CD4-positive, alpha-beta T cell treated with Interleukin-6 for 4 hours (primary cell): ENCODE measurements around the gene OGDHL.
"Not testable (repeated sequence)": the region's sequence is repeated elsewhere in the genome, so short reads cannot be mapped to it uniquely, and the experiment has no call there.

Experiments
- DNase-seq: peaks from one replicate; pipeline ENCODE4 v3.0.0-alpha.2; 2020; ENCODE audit warnings: mixed read lengths

OGDHL gene

DNA sequence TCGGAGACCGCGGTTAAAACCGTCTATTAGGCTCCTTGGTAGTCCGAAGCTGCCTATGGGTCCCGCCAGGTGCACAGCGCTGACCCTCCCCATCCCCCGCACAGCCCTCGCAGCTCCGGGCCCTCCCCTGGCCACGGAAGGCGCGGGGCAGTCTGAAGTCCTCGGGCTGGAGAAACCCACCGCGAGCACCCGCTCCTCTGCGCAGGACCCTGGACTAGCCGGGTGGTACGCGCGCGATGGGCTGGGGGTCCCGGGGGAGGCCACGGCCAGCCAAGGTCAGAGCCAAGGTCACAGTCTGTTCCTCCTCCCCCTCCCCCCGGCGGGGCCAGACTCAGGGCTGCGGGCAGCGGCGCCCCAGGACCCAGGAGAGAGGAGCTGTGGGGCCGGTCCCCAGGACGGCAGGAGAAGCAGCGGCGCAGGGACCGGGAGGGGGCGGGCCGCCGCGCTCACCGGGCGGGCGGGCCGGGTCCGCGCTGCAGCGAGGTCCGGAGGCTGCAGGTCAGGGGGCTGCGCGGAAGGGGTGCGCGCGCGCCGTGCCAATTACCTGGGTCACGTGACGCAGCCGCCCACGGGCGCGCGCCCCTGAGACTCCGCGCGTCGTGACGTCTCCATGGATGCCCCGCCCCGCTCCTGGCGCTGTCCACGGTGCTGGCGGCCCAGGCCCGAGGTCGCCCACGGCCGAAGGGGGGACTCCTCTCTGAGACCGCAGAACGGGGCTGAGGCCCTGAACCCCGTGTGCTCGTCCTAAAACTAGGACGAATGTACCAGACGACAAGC is at the start of gene OGDHL:
OGDHL (minus strand) TSS at position 535 of the 777 bp plus-strand sequence. CDS start 3,731 bp downstream, outside the sequence.
- DNase-seq: no peak

DNA sequence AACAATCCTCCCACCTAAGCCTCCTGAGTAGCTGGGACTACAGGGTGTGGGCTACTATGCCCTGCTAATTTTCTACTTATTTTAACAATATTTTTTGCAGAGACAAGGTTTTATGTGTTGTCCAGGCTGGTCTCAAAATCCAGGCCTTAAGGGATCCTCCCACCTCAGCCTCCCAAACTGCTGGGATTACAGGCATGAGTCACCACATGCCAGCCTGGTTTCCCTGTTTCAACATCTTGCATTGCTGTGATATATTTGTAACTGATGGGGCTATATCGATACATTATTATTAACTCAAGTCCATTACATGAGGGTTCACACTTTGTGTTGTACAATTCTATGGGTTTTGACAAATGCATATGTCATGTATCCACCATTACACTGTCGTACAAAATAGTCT is 41.9 kb upstream of the OGDHL start:
- no peak for DNase-seq

DNA sequence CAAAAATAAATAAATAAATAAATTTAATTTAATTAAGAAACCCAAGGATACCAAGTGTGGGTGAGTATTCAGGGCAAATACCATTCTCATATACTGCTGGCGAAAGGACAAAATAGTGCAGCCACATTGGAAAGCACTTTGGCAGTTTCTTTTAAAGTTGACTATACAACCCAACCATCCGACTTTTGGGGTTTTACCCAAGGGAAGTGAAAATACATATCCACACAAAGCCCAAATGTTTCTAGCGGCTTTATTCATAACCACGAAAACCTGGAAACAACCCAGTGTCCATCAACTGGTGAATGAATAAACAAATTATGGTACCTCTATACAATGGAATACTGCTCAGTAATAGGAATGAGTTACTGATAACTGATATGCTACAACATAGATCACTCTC is 36.2 kb upstream of the OGDHL start:
- no peak for DNase-seq

DNA sequence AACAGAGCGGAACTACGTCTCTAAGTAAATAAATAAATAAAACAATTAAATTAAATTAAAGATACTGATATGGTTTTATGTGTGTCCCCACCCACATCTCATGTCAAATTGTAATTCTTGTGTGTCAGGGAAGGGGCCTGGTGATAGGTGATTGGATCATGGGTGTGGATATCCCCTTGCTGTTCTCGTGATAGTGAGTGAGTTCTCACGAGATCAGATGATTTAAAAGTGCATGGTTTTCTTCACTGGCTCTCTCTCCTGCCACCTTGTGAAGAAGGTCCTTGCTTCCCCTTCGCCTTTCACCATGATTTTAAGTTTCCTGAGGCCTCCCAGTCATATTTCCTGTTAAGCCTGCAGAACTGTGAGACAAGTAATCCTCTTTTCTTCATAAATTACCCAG is 29.0 kb upstream of the OGDHL start:
- no peak for DNase-seq

DNA sequence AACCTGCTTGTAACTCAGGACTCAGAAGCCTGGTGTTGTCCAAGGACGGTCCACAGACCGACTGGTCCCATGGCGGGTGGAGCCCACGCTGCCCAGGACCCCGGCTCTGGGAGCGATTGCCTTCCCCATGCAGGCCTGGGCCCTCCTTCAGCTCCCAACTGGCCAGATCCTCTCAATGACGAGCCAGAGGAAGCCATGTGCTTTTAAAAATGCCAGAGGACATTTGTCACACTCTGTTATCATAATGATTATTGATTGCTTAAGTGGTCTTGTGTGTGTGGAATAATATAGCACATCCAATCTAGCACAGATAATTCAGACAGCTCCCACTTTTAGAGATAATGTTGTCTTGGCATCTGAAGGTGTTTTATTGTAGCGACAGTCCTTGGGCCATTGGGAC is 22.6 kb upstream of the OGDHL start:
- no peak for DNase-seq

DNA sequence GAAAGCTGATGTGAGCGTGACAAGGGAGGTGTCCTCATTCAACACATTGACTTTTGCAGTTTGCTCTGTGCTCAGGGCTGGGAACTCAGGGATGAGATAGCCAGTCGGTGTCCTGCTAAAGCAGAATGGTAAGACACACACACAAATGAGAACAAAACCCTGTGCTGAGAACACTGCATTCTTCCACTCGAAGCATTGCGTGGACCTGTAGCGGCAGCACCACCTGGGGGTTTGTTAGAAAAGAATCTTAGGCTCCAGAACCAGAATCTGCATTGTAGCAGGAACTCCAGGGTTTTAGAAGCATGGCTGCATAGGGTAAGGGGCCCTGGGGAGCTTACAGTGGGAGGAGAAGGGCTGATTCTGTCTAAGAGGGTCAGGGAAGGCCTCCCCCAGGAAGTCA is 21.5 kb upstream of the OGDHL start:
- DNase-seq: no peak

DNA sequence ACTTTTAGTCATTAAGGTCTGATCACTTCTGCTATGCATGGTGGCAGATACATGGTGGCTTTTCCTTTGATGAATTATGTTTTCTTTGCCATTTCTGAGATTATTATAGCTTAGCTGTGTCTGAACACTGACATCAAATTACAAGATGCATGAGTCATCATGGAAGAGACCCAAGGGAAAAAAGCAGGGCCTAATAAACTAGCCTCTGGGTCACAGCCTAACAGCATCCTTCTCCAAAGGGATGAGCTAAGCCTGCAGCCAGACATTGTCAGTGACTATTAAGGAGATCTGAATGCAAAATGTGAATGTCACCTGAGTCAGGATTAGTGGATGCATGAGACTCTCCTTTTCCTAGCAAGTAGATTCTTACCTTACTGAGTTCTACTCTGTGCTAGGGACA is 19.1 kb upstream of the OGDHL start:
- no peak for DNase-seq

DNA sequence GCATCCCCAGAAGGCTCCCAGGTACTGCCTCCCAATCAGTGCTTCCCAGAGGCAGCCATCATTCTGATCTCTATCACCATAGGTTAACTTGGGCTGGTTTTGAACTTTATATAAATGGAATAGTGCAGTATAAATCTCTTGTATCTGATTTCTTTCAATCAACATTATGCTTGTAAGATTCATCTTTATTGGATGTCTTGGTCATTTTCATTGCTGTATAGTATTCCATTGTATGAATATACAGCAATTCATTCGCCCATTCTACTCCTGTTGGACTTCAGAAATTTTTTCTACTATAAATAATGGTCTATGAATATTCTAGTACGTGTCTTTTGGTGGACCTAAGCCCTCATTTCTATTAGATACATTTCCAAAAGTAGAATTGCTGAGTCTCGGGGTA is 16.1 kb upstream of the OGDHL start:
- DNase-seq: no peak

DNA sequence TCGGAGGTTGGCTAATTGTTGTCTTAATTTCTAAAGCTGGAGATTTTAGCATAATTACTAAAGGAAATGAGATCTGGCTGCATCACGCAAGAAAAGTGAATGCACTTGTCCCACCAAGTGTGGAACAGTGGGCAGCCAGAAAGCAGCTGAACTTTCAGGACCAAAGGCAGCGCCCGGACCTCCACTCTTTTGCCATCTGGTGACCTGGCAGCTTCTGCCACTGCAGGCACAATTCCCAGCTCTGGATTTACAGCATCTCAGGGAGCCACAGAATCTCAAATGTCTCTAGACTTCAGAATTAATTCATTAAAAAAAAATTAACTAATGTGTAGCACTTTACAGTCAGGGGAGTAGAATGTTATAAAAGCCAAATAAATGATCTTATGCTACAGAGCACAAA is 14.7 kb upstream of the OGDHL start:
- no peak for DNase-seq

DNA sequence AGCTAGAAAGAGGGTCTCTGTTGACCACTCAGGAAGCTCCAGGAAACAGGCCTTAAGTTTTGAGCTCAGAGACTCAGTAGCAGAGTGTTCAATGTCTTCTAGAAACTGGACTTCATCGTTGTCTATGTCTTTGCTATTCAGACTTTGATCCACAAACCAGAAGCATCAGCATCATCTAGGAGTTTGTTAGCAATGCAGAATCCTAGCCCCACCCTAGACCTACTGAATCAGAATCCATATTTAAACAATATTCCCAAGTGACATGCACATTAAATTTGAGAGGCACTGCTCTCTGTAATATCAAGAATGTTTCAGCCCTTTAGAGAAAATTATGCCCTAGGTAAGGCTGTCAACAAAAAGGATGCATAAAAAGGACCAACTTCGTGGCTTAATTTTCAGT is 12.9 kb upstream of the OGDHL start:
- no peak for DNase-seq

DNA sequence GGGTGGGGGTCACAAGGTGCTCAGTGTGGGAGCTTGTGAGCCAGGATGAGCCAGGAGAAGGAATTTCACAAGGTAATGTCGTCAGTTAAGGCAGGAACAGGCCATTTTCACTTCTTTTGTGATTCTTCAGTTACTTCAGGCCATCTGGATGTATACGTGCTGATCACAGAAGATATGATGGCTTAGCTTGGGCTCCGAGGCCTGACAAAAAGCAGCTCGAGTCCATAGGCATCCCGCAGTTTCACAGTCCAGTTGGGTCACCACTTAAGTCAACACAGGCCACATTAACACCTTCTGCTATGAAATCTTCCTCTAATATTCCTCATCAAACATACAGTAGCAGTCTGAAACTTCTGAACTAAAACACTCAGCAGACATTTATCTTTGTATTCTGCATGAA is 10.8 kb upstream of the OGDHL start:
- not testable (repeated sequence) for DNase-seq

DNA sequence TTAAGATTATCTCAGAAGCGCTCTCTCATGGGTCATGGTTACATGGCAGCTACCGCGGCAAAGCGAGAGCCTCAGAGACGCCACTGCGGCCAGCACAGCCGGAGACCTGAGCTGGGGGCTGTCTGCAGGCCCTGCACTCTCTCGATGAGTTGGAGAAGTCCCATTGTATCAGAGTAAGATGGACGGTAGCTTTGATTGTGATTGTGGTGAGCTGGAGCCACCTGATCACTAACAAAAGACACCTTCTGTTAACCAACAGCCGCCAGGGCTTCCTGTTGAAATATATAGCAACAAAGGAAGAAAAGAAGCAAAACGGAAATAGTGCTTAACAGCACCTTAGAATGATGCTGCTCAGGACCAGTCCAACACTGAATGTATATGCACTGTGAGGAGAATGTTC is 8.9 kb upstream of the OGDHL start:
- DNase-seq: not testable (repeated sequence)

DNA sequence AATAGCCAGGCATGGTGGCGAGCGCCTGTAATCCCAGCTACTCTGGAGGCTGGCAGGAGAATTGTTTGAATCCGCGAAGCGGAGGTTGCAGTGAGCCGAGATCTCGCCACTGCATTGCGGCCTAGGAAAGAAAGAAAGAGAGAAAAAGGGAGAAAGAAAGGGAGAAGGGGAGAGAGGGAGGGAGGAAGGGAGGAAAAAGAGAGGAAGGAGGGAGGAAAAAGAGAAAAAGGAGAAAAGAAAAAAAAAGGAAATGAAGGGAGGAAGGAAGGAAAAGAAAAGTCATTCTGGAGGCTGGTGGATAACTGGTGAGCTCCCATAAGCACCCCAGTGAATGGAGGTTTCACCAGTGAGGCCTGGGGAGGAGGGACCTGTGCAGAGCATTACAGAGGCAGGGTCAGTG is 7.6 kb upstream of the OGDHL start:
- DNase-seq: no peak

DNA sequence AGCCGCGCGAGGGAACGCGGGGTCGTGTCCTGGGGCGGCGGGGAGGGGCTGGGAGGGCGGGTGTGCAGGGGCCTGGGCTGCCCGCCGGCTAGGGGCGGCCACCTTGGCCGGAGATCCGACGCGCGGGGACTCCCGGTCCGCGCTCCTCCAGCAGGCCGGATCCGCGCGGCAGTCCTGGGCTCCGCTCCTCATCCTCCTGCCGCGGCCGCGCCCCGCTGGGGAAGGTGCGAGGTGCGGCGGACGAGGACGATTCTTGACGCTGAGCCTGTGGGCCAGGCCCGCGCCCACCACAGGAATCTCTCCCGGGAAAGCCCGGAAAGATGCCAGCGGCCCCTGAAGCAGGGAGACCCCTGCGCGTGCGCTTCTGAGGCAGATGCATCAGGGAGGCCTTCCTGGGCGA is 6.6 kb upstream of the OGDHL start:
- DNase-seq: no peak

DNA sequence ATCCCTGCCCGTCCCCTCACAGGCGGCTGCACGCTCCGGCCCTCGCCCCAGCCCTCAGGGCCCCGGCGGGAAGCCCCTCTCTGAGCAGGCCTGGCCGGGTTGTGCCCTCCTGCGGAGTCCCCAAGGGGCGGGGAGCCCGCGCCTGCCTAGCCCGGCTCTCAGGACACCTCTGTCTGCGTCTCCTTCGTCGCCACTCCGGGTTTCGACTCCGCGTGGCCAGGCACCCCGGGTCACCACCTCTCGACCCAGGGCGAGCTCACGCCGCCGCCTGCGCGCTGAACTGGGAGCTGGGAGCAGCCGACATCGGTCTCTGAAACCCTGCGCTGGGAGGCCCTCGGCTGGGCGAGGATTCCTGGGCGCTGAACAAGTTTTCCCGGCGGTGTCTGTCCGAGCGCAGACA is 6.2 kb upstream of the OGDHL start:
- DNase-seq: no peak

DNA sequence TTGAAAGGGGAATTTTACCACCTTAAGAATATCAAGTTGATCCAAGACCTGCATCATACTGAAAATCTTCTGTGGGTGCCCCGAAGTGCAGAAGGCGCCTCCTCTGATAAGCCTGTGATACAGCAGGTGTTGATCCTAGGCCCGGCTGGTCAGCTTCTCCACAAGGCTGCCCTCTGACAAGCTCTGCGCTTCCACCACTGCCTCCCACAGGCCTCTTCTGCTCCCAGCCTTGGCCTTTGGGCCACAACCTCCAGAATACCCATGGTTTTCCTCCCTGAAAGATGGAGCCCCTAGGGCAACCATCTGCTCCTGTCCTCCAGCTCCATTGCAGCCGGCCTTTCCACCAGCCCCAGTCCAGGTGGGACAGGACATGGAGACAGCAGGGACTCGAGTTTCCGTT is 5.6 kb upstream of the OGDHL start:
- DNase-seq: no peak

DNA sequence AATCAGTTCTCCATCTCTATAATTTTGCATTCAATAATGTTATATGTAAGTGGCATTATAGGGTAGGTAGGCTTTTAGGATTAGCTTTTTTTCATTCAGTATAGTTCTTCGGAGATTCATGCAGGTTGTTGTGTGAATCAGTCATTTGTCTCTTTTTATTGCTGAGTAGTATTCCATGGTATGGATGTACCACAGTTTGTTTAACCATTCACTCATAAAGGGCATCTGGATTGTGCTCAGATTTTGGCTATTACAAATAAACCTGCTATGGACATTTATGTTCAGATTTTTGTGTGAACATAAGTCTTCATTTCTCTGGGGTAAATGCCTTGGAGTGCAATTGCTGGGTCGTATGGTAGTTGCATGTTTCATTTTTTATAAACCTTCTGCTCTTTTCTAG is 4.4 kb upstream of the OGDHL start:
- no peak for DNase-seq

DNA sequence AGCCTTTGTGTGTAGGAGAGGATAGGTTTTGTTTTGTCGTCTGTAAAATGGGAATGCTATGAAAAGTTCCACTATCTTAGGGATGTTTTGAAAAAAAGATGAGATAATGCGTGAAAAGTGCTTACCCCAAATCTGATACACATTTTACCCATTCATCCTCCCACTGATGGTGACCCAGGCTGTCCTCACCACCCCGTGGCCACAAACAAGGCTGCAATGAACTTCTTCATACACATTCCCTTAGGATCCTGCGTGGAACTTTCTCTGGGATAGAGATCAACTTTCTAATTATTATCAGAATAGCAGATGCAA is 399 bp upstream of the OGDHL start:
- no peak for DNase-seq

DNA sequence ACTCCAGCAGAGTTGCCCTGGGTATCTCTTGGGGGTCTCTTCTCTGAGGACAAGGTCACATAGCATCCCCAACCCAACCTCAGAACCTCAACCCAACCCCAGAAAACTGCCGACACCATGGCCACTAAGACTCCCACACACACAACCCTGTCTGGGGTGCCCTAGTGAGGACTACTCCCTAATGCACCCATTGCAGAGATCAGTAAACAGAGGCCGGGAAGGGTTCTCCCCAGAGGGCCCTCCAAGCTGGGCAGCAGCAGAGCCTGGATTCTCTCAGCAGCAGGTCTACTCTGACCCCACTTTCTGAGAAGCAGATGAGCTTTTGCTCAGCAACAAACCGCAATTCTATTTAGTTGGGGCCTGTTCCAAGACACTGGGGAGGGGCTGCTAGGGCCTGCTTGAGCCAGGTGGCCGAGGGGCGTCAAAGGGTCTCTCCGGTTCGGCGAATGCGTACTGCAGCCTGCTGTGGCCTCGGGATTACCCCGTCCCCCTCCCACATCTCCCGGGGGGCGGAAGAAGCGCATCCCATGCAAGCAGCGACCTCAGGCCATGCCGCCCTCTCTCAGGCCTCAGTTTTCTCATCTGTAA is 828 bp downstream of the OGDHL start:
- DNase-seq: no peak

DNA sequence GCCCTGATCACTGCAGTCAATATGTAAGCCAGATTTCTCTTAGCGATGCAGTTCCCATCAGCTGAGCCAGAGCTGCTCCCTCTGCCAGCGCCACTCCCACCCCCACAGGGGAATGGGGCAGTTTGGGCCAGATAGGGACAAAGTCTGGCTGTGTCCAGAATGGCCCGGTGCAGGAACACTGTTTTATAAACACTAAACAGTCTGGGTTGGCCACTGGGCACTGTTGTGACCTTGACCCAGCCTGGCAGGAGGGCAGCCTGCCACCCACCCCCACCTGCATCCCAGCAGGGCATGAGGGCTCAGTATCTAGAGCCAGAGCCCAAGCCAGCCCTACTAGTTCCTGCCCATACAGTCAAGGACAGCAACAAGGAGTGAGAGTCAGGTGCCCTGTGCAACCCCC is 1.3 kb downstream of the OGDHL start:
- DNase-seq: no peak

DNA sequence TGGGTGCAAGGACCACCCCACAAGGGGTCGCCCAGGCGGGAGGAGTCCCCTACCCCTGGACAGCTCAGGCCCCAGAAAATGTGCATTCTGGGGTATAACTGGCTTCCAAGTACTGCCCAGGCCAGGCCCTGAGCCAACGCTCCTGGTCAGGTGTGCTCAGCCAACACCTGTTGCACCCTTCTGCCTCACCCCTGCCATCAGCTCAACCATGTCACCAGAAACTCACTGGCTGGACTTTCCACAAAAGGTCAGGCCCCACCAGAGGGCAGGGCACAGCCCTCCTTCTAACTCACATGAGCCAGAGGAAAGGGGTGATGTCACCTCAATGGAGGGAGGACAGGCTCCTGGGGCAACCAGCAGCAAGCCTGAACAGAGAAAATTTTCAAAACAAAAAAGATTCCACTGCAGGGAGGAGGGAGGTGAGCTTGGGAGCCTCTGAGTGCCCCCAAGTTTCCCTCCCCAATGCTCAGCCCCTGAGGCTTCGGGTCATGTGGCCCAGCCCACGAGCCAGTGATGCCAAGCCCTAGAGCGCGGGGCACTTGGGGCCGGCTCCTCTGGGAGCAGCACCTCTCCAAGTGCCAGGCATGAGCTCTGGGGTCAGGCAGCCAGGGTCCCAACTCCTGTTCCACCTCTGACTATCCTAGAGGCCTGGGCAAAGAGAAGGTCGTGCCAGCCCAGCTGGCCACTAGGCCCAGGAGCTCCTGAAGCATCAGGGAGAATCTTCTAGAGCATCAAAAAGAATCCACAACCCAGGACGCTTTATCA is 2.2 kb downstream of the OGDHL start:
- DNase-seq: no peak

DNA sequence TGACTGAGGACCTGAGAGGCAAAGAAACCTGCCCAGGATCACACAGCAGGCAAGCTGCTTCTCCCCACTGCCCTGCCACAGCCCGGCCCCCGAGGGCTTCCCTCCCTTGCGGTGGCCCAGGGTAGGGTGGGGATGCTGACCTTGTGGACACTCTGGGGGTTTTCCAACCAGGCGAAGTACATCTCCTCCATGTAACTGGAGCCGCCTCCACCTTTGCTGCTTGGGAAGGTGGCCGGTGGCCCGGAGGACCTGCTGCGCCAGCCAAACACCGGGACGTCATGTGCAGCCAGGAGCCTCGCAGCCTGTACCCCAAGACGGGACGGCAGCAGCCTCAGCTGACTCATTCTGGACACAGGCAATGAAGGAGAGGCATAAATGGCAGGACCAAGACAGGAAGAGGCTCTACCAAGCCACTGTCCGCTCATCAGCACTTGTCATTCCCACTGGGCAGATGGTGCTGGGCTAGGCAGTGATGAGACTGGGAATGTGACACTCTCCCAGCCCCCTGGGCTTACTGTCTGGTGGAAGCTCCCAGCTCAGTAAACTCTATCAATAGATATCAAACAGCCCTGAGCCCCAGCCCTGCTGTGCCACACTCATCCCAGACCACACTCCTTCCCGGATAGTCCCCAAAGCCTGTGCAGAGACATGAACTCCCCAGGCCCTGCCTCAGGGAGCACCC is 3.7 kb downstream of the OGDHL start:
- DNase-seq: no peak

DNA sequence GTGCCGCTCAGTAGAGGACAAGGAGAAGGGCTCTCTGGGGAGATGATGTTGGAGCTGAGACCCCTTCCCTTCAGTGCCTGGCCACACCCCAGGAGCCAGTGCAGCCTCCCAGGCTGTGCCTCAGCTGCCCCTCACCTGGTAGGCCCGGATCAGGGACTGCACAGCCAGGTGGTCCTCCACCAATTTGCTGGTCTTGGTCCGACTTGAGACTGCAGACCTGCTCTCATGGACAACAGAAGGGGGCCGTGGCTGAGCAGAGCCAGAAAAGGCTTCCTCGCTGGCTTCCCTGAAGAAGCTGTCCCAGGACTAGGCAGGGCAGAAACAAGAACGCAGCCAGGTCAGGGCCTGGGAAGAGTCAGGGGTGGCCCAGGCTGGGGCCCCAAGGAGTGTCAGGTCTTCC is 5.5 kb downstream of the OGDHL start:
- DNase-seq: no peak

DNA sequence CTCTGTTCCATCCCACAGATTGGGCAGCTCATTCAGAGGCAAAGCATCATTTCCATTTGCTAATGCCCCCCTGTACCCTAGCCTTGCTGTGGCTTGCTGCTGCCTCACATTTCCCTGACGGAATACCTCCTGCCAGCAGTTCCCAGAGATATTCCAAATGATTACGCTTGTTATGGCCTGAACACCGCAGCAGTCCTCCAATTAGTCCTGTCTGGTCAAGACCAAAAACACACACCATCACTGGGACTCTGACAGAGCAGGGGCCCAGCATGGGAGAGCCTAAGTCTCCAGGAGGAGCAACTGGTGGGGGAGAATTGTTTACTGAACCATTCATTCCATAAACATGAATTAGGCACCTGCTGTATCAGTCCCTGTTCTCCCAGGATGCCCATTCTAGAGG is 6.1 kb downstream of the OGDHL start:
- no peak for DNase-seq
